GM23248 (cell line): ENCODE data around the gene CGNL1. TPM values are rescaled to one million over a fixed set of nuclear protein-coding genes. Genes with fewer than 3 reads are reported as not detected.

Experiments used
- DNase-seq: peaks from one replicate; pipeline ENCODE4 v3.0.0-alpha.2; 2015
- H2AFZ ChIP-seq: fragments of 200-600 bp; sonication (generic); 2 replicates; pipeline ENCODE4 v1.6.1; 2016; ENCODE audit warnings: antibody characterized with exemption
- H3F3A ChIP-seq: fragments of 200-600 bp; sonication (generic); 2 replicates; pipeline ENCODE4 v1.6.1; 2016; ENCODE audit warnings: mild to moderate bottlenecking, antibody characterized with exemption, mixed run types; ENCODE audit not compliant: insufficient read depth
- H3K27ac ChIP-seq: fragments of 200-600 bp; sonication (generic); 2 replicates; pipeline ENCODE4 v1.5.1; 2016; ENCODE audit warnings: mild to moderate bottlenecking
- H3K27me3 ChIP-seq: fragments of 200-600 bp; sonication (generic); replicated peaks from 2 replicates; pipeline ENCODE4 v1.6.1; 2016; ENCODE audit warnings: mild to moderate bottlenecking; ENCODE audit not compliant: insufficient read depth
- H3K36me3 ChIP-seq: fragments of 200-600 bp; sonication (generic); 2 replicates; pipeline ENCODE4 v1.6.1; 2016; ENCODE audit warnings: low read depth, mild to moderate bottlenecking
- H3K4me1 ChIP-seq: fragments of 200-600 bp; sonication (generic); 2 replicates; pipeline ENCODE4 v1.6.1; 2016; ENCODE audit warnings: mild to moderate bottlenecking; ENCODE audit not compliant: insufficient read depth
- H3K4me2 ChIP-seq: fragments of 200-600 bp; sonication (generic); one replicate; pipeline ENCODE4 v1.6.1; 2016; ENCODE audit warnings: mild to moderate bottlenecking; ENCODE audit not compliant: unreplicated experiment
- H3K4me3 ChIP-seq: fragments of 200-600 bp; sonication (generic); 2 replicates; pipeline ENCODE4 v1.5.1; 2016; ENCODE audit warnings: mild to moderate bottlenecking
- H3K79me2 ChIP-seq: fragments of 200-600 bp; sonication (generic); 2 replicates; pipeline ENCODE4 v1.6.1; 2016; ENCODE audit warnings: mild to moderate bottlenecking; ENCODE audit not compliant: insufficient read depth
- H3K9ac ChIP-seq: fragments of 200-600 bp; sonication (generic); 2 replicates; pipeline ENCODE4 v1.6.1; 2016; ENCODE audit warnings: mild to moderate bottlenecking
- H3K9me2 ChIP-seq: fragments of 200-600 bp; sonication (generic); 2 replicates; pipeline ENCODE4 v1.6.1; 2016; ENCODE audit warnings: mixed run types, mild to moderate bottlenecking, moderate library complexity; ENCODE audit not compliant: insufficient read depth
- H3K9me3 ChIP-seq: fragments of 200-600 bp; sonication (generic); one replicate; pipeline ENCODE4 v1.6.1; 2017; ENCODE audit warnings: low read depth
- H4K20me1 ChIP-seq: fragments of 200-600 bp; sonication (generic); 2 replicates; pipeline ENCODE4 v1.6.0; 2016; ENCODE audit not compliant: insufficient read depth
- EZH2 ChIP-seq: fragments of 200-600 bp; sonication (generic); IDR thresholded peaks from 2 replicates; pipeline ENCODE4 v1.6.1; 2018; ENCODE audit warnings: antibody characterized with exemption, mild to moderate bottlenecking; ENCODE audit not compliant: insufficient read depth, poor library complexity, severe bottlenecking
- EZH2phosphoT487 ChIP-seq: fragments of 200-600 bp; sonication (generic); IDR thresholded peaks from 2 replicates; pipeline ENCODE4 v1.6.1; 2018; ENCODE audit warnings: antibody characterized with exemption, moderate library complexity, mild to moderate bottlenecking, low read depth; ENCODE audit not compliant: insufficient read depth
- WGBS, 2 experiments: methylation state at CpG; one replicate each; pipeline ENCODE4 v1.1.6; 2015 to 2017; ENCODE audit warnings: low lambda C conversion rate in 2 of 2, low coverage in 1 of 2; ENCODE audit errors: missing lambda C conversion rate in 2 of 2; 5-methylcytosine and 5-hydroxymethylcytosine counted together
- in situ Hi-C: fragments of 300-500 bp; cut with MboI; formaldehyde crosslinking; loops from 2 replicates; pipeline ENCODE4 v1.15.0; 2020
- polyA plus RNA-seq: library from polyadenylated mRNA; unstranded; fragments of >200 nt; fragmentation: Nextera tagmentation; extraction: Ambion mirVana; gene quantifications from 2 replicates; pipeline ENCODE4 v1.2.1, GENCODE V29; 2016
- total RNA-seq: library from RNA; depleted of rRNA; stranded (reverse); fragments of >200 nt; shearing (Covaris generic); gene quantifications from 2 replicates; pipeline ENCODE4 v1.2.3, GENCODE V29; 2014

CGNL1 gene
- total and polyA plus RNA-seq, 2 experiments from 2014 or later = 0.11 TPM

- peaks cover 19% of the 10 kb centered on the region for H3K4me1 ChIP-seq
- H3K4me2 ChIP-seq = no peak overlapping the region
- H3K79me2 ChIP-seq = no peaks in the 10 kb centered on the region
- H3F3A ChIP-seq = no peaks in the 10 kb centered on the region; the same call in 1 of the 2 replicates
- H2AFZ ChIP-seq = no peak overlapping the region
- no peaks in the 10 kb centered on the region for H3K9me2 ChIP-seq
- no peaks in the 10 kb centered on the region for H4K20me1 ChIP-seq
- H3K4me3 ChIP-seq = no peak overlapping the region
- no peaks in the 10 kb centered on the region for H3K27me3 ChIP-seq
- 72 to 81% methylated on average over 8 of the region's 8 CpGs for WGBS, 2 experiments
- in situ Hi-C loops = loop anchor here (10.0 kb wide), 1 partner anchor 512 kb away; the partner anchor contains the start of gene ALDH1A2
- TF ChIP-seq EZH2phosphoT487 = no peak
- no peak for TF ChIP-seq EZH2
- no peak overlapping the region for H3K9ac ChIP-seq
- H3K27ac ChIP-seq = no peak overlapping the region
- no peaks in the 10 kb centered on the region for H3K36me3 ChIP-seq
- H3K9me3 ChIP-seq = no peaks in the 10 kb centered on the region
- DNase-seq = no peak
Measured at GRCh38 chr15:57552678-57553334, 176.5 kb downstream of the CGNL1 start.

- Histone ChIP-seq H3K9me2 (no peaks in the 10 kb centered on the region), H3K9me3 (no peaks in the 10 kb centered on the region), H3K4me1 (peaks cover 19% of the 10 kb centered on the region), H3K27me3 (no peaks in the 10 kb centered on the region), H3K4me2 (no peak overlapping the region), H3K79me2 (no peaks in the 10 kb centered on the region), H2AFZ (no peak overlapping the region), H3K4me3 (no peak overlapping the region), H3F3A (no peaks in the 10 kb centered on the region; the same call in 1 of the 2 replicates), H3K36me3 (no peaks in the 10 kb centered on the region), H3K27ac (no peak overlapping the region), H4K20me1 (no peaks in the 10 kb centered on the region), H3K9ac (no peak overlapping the region)
- whole genome bisulfite sequencing, 2 experiments = 86 to 89% methylated on average over 5 of the region's 5 CpGs
- no peak for DNase-seq
- in situ Hi-C loops = loop anchor here (10.0 kb wide), 1 partner anchor 511 kb away; the partner anchor contains the start of gene ALDH1A2
- TF ChIP-seq EZH2phosphoT487 = no peak
- no peak for TF ChIP-seq EZH2
Measured at GRCh38 chr15:57553526-57553925, 177.2 kb downstream of the CGNL1 start.

- in situ Hi-C loops = loop anchor here (10.0 kb wide), 1 partner anchor 511 kb away; the partner anchor contains the start of gene ALDH1A2
- whole genome bisulfite sequencing, 2 experiments = 68 to 74% methylated on average over 10 of the region's 10 CpGs
- H3K4me1 ChIP-seq = peaks cover 19% of the 10 kb centered on the region
Measured at GRCh38 chr15:57554063-57554811, 177.9 kb downstream of the CGNL1 start.

GRCh38 chr15:57554812-57555179, 178.5 kb downstream of the CGNL1 start:
- H3K4me1 ChIP-seq = peaks cover 19% of the 10 kb centered on the region
- H3K27me3 ChIP-seq = no peaks in the 10 kb centered on the region
- no peaks in the 10 kb centered on the region; the same call in 1 of the 2 replicates for H3F3A ChIP-seq
- no peaks in the 10 kb centered on the region for H4K20me1 ChIP-seq
- WGBS, 2 experiments = 82 to 85% methylated on average over 4 of the region's 4 CpGs
- no peak overlapping the region for H2AFZ ChIP-seq
- no peak overlapping the region for H3K4me3 ChIP-seq
- no peak overlapping the region for H3K27ac ChIP-seq
- DNase-seq = no peak
- TF ChIP-seq EZH2phosphoT487 (no peak), EZH2 (no peak)
- in situ Hi-C loops = loop anchor here (10.0 kb wide), 1 partner anchor 510 kb away; the partner anchor contains the start of gene ALDH1A2
- no peak overlapping the region for H3K9ac ChIP-seq
- no peaks in the 10 kb centered on the region for H3K79me2 ChIP-seq
- H3K9me3 ChIP-seq = no peaks in the 10 kb centered on the region
- no peak overlapping the region for H3K4me2 ChIP-seq
- no peaks in the 10 kb centered on the region for H3K9me2 ChIP-seq
- no peaks in the 10 kb centered on the region for H3K36me3 ChIP-seq

More at GRCh38 chr15:57554063-57554811, 177.9 kb downstream of the CGNL1 start:
- no peak overlapping the region for H2AFZ ChIP-seq
- H3K79me2 ChIP-seq = no peaks in the 10 kb centered on the region
- no peak overlapping the region for H3K27ac ChIP-seq
- no peaks in the 10 kb centered on the region for H3K27me3 ChIP-seq
- no peak overlapping the region for H3K9ac ChIP-seq
- H3F3A ChIP-seq = no peaks in the 10 kb centered on the region; the same call in 1 of the 2 replicates
- no peak overlapping the region for H3K4me3 ChIP-seq
- H3K9me2 ChIP-seq = no peaks in the 10 kb centered on the region
- H3K9me3 ChIP-seq = no peaks in the 10 kb centered on the region
- no peak for DNase-seq
- no peak overlapping the region for H3K4me2 ChIP-seq
- TF ChIP-seq EZH2phosphoT487 (no peak), EZH2 (no peak)
- no peaks in the 10 kb centered on the region for H4K20me1 ChIP-seq
- H3K36me3 ChIP-seq = no peaks in the 10 kb centered on the region
